Hepatocyte (in vitro differentiated cells): Measurements from ENCODE around the gene MEIKIN. TPM values are rescaled to one million over a fixed set of nuclear protein-coding genes. Genes with fewer than 3 reads are reported as not detected.

ENCODE experiments used
- DNase-seq: peaks from one replicate; pipeline ENCODE4 v3.0.0-alpha.2; 2016; ENCODE audit warnings: low spot score
- H2AFZ ChIP-seq: fragments of 200-600 bp; sonication (generic); 2 replicates; pipeline ENCODE4 v1.6.0; 2016; ENCODE audit warnings: antibody characterized with exemption, mild to moderate bottlenecking
- H3K27ac ChIP-seq: fragments of 200-600 bp; sonication (generic); 2 replicates; pipeline ENCODE4 v1.5.1; 2016; ENCODE audit warnings: mild to moderate bottlenecking
- H3K27me3 ChIP-seq: fragments of 200-600 bp; sonication (generic); 2 replicates; pipeline ENCODE4 v1.6.1; 2016
- H3K36me3 ChIP-seq: fragments of 200-600 bp; sonication (generic); replicated peaks from 2 replicates; pipeline ENCODE4 v1.5.1; 2016; ENCODE audit warnings: low read depth; ENCODE audit not compliant: insufficient read depth
- H3K4me1 ChIP-seq: fragments of 200-600 bp; sonication (generic); 2 replicates; pipeline ENCODE4 v1.5.1; 2016; ENCODE audit warnings: mild to moderate bottlenecking, moderate library complexity; ENCODE audit not compliant: insufficient read depth
- H3K4me2 ChIP-seq: fragments of 200-600 bp; sonication (generic); 2 replicates; pipeline ENCODE4 v1.6.0; 2016
- H3K4me3 ChIP-seq: fragments of 200-600 bp; sonication (generic); 2 replicates; pipeline ENCODE4 v1.5.1; 2016; ENCODE audit warnings: mild to moderate bottlenecking
- H3K79me2 ChIP-seq: fragments of 200-600 bp; sonication (generic); 2 replicates; pipeline ENCODE4 v1.6.0; 2017; ENCODE audit warnings: mild to moderate bottlenecking
- H3K9me2 ChIP-seq: fragments of 200-600 bp; sonication (generic); replicated peaks from 2 replicates; pipeline ENCODE4 v1.6.0; 2017; ENCODE audit warnings: mild to moderate bottlenecking; ENCODE audit not compliant: insufficient read depth
- H3K9me3 ChIP-seq: fragments of 200-600 bp; sonication (generic); 2 replicates; pipeline ENCODE4 v1.5.1; 2016; ENCODE audit warnings: low read depth, mild to moderate bottlenecking
- H4K20me1 ChIP-seq: fragments of 200-600 bp; sonication (generic); 2 replicates; pipeline ENCODE4 v1.6.0; 2016; ENCODE audit warnings: mild to moderate bottlenecking; ENCODE audit not compliant: insufficient read depth, poor library complexity, severe bottlenecking
- CTCF ChIP-seq: fragments of 200-600 bp; sonication (generic); IDR thresholded peaks from 2 replicates; pipeline ENCODE4 v1.5.1; 2016; ENCODE audit warnings: antibody characterized with exemption, mild to moderate bottlenecking; ENCODE audit not compliant: poor library complexity
- EZH2 ChIP-seq: fragments of 200-600 bp; sonication (generic); IDR thresholded peaks from 2 replicates; pipeline ENCODE4 v1.6.1; 2016; ENCODE audit warnings: antibody characterized with exemption, mild to moderate bottlenecking, borderline replicate concordance
- EZH2phosphoT487 ChIP-seq: fragments of 200-600 bp; sonication (generic); IDR thresholded peaks from one replicate; pipeline ENCODE4 v1.6.1; 2018; ENCODE audit warnings: antibody characterized with exemption, mild to moderate bottlenecking, low read depth, moderate library complexity; ENCODE audit not compliant: unreplicated experiment, severe bottlenecking
- WGBS: methylation state at CpG from one replicate; pipeline ENCODE4 v1.1.6; 2016; ENCODE audit warnings: low lambda C conversion rate; ENCODE audit errors: missing lambda C conversion rate; 5-methylcytosine and 5-hydroxymethylcytosine counted together
- polyA plus RNA-seq: library from polyadenylated mRNA; unstranded; fragments of >200 nt; fragmentation: Nextera tagmentation; extraction: Ambion mirVana; gene quantifications from 2 replicates; pipeline ENCODE4 v1.2.1, GENCODE V29; 2016
- total RNA-seq: library from RNA; depleted of rRNA; stranded (reverse); fragments of >200 nt; gene quantifications from 2 replicates; pipeline ENCODE4 v1.2.3, GENCODE V29; 2014

Gene MEIKIN
- total and polyA plus RNA-seq, 2 experiments from 2014 or later = not detected

DNA sequence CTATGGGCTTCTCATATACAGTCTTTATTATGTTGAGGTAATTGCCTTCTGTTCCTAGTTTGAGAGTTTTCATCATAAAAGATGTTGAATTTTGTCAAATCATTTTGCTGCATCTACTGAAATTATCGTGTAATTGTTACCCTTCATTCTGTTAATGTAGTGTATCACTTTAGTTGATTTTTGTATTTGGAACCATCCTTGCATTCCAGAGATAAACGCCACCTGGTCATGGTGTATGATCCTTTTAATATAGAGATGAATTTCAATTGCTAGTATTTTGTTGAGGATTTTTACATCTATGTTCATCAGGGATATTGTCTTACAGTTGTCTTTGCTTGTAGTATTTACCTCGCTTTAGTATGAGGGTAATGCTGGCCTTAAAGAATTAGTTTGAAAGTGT is 19.3 kb downstream of the MEIKIN start:
- H3K36me3 ChIP-seq = no peaks in the 10 kb centered on the region
- 70% methylated on average over 3 of the region's 3 CpGs for WGBS
- no peaks in the 10 kb centered on the region for H4K20me1 ChIP-seq
- H3K4me3 ChIP-seq = no peak overlapping the region
- no peak for DNase-seq
- no peak overlapping the region for H3K4me2 ChIP-seq
- H2AFZ ChIP-seq = no peak overlapping the region
- H3K9me2 ChIP-seq = no peaks in the 10 kb centered on the region
- no peaks in the 10 kb centered on the region for H3K79me2 ChIP-seq
- H3K4me1 ChIP-seq = no peaks in the 10 kb centered on the region
- no peaks in the 10 kb centered on the region for H3K9me3 ChIP-seq
- no peaks in the 10 kb centered on the region for H3K27me3 ChIP-seq
- no peak overlapping the region for H3K27ac ChIP-seq
- TF ChIP-seq EZH2phosphoT487 = no peak
- no peak for TF ChIP-seq EZH2
- TF ChIP-seq CTCF = no peak

DNA sequence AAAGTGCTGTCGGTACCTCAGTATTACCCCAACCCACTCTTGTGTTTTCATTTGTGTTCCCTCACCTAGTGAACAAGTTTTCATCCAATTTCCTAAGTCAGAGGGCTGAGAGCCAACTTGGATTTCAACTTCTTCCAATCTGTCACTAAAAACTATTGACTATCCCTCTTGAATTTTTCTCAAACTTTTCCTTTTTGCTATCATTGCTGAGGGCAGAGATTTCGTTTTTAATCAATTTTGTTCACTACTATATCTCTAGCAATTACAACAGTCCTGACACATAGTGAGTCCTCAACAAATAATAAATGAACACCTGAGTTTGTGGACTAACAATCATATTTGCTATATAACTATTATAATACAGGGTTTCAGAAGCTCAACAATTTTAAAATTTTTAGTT is 29.0 kb downstream of the MEIKIN start:
- no peaks in the 10 kb centered on the region for H3K9me2 ChIP-seq
- no peaks in the 10 kb centered on the region for H3K4me1 ChIP-seq
- no peak for DNase-seq
- TF ChIP-seq CTCF = no peak
- no peak for TF ChIP-seq EZH2
- H3K36me3 ChIP-seq = no peaks in the 10 kb centered on the region
- H2AFZ ChIP-seq = no peak overlapping the region
- H3K4me2 ChIP-seq = no peak overlapping the region
- no peaks in the 10 kb centered on the region for H4K20me1 ChIP-seq
- no peaks in the 10 kb centered on the region for H3K79me2 ChIP-seq
- no peak overlapping the region for H3K27ac ChIP-seq
- no peaks in the 10 kb centered on the region for H3K9me3 ChIP-seq
- 57% methylated on average over 2 of the region's 2 CpGs for WGBS
- H3K27me3 ChIP-seq = peaks cover 1% of the 10 kb centered on the region
- H3K4me3 ChIP-seq = no peak overlapping the region

DNA sequence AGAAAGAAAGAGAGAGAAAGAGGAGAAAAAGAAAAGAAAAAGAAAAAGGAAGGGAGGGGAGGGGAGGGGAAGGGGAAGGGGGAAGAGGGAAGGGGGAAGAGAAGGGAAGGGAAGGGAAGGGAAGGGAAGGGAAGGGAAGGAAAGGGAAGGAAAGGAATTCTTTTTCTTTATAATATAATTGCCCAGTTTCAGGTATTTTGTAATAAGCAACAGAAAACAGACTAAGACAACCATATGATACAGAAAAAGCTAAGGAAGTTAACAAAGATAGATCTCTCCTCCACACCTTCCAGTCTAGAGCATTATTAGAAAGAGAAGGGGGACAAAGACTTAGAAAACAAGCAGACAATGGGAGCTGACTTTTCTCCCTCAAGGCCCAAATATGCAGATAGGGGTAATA is 31.0 kb downstream of the MEIKIN start:
- no peaks in the 10 kb centered on the region for H3K36me3 ChIP-seq
- H3K4me3 ChIP-seq = no peak overlapping the region
- H3K9me3 ChIP-seq = no peaks in the 10 kb centered on the region
- H4K20me1 ChIP-seq = no peaks in the 10 kb centered on the region
- TF ChIP-seq CTCF = no peak
- no peak for TF ChIP-seq EZH2
- no peak for TF ChIP-seq EZH2phosphoT487
- H3K4me1 ChIP-seq = no peaks in the 10 kb centered on the region
- no peak overlapping the region for H3K4me2 ChIP-seq
- H3K79me2 ChIP-seq = no peaks in the 10 kb centered on the region
- H3K27ac ChIP-seq = no peak overlapping the region
- DNase-seq = no peak
- H3K9me2 ChIP-seq = no peaks in the 10 kb centered on the region
- no peak overlapping the region for H2AFZ ChIP-seq
- peaks cover 3% of the 10 kb centered on the region for H3K27me3 ChIP-seq

GRCh38 chr5:131913603-131914002 is 31.9 kb downstream of the MEIKIN start:
- H3K36me3 ChIP-seq = no peaks in the 10 kb centered on the region
- H3K27me3 ChIP-seq = peaks cover 3% of the 10 kb centered on the region
- H3K4me2 ChIP-seq = no peak overlapping the region
- no peak overlapping the region for H3K4me3 ChIP-seq
- no peak overlapping the region for H3K27ac ChIP-seq
- H3K4me1 ChIP-seq = no peaks in the 10 kb centered on the region
- no peak for DNase-seq
- TF ChIP-seq EZH2 (no peak), CTCF (no peak), EZH2phosphoT487 (no peak)
- H3K79me2 ChIP-seq = no peaks in the 10 kb centered on the region
- no peaks in the 10 kb centered on the region for H3K9me2 ChIP-seq
- no peaks in the 10 kb centered on the region for H4K20me1 ChIP-seq
- WGBS = 57% methylated on average over 3 of the region's 3 CpGs
- H3K9me3 ChIP-seq = no peaks in the 10 kb centered on the region
- no peak overlapping the region for H2AFZ ChIP-seq
